ENCODE measurements around the gene FNDC3B. TPM values are rescaled to one million over a fixed set of nuclear protein-coding genes. Genes with fewer than 3 reads are reported as not detected.

FNDC3B gene
- total RNA-seq, 2 experiments from 2014 or later = 11.5 to 12.3 TPM

- Mint-ChIP-seq H3K27ac (no peak overlapping the region), H3K9me3 (ENCODE audit: insufficient read depth) (no peaks in the 10 kb centered on the region), H3K27me3 (ENCODE audit: low read depth) (no peaks in the 10 kb centered on the region), H3K4me3 (no peak overlapping the region), H3K4me1 (ENCODE audit: low read depth) (peaks cover 54% of the 10 kb centered on the region), H3K36me3 (ENCODE audit: low read depth) (peaks cover 13% of the 10 kb centered on the region)
- ChIA-PET CTCF (interaction anchor here (0.8 kb wide), 1 partner anchor 29 kb away, joined by 3 read pairs; no protein-coding TSS in a partner anchor), POLR2A (no interaction called here)
- no peak for ATAC-seq
- no peak for DNase-seq
These were observed 97.0 kb downstream of the FNDC3B start for GRCh38 chr3:172136330-172136729.

DNA sequence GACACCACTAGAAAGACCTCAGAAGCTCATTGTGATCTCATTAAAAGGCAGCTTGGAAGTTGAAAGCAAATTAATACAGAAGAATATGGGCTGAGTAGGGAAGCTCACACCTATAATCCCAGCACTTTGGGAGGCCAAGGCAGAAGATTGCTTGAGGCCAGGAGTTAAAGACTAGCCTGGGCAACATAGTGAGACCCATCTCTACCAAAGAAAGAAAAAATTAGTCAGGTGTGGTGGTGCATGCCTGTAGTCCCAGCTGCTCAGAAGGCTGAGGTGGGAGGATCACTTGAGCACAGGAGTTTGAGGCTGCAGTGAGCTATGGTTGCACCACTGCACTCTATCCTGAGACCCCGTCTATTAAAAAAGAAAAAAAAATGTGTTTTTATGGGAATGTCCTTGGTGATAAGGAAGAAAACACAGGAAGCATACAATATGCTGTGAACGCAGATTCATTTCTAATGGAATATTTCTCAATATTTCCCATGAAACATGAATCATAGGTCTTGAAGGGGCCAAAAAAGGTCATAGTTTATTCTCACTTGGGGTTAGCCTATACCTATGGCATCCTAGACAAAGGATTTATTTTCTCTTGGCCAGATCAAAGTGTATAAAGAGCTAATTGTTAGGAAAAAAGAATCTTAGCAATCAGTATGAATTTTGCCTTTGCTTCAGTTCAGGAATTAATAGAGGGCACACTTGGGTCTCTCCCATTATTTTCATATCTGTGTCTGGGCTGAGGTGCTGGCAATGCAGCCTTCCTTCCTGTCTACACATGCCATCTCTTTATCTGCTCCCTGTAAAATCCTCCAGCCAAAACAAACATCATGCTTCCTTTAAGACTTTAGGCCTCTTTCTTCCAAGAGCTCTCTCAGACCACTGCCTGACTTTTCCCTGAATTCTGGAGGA, 98.2 kb downstream of the FNDC3B start:
- DNase-seq (no peak), ATAC-seq (no peak)
- H3K36me3 Mint-ChIP-seq (ENCODE audit: low read depth) = peaks cover 9% of the 10 kb centered on the region
- no peaks in the 10 kb centered on the region for H3K27me3 Mint-ChIP-seq (ENCODE audit: low read depth)
- ChIA-PET POLR2A (no interaction called here), CTCF (interaction anchor here (0.6 to 1.5 kb wide), 4 partner anchors 8 to 102 kb away, joined by 3 to 7 read pairs (median 3); no protein-coding TSS in a partner anchor)
- H3K9me3 Mint-ChIP-seq (ENCODE audit: insufficient read depth) = no peaks in the 10 kb centered on the region
- H3K4me3 Mint-ChIP-seq = no peak overlapping the region
- H3K4me1 Mint-ChIP-seq (ENCODE audit: low read depth) = peaks cover 52% of the 10 kb centered on the region
- no peak overlapping the region for H3K27ac Mint-ChIP-seq

DNA sequence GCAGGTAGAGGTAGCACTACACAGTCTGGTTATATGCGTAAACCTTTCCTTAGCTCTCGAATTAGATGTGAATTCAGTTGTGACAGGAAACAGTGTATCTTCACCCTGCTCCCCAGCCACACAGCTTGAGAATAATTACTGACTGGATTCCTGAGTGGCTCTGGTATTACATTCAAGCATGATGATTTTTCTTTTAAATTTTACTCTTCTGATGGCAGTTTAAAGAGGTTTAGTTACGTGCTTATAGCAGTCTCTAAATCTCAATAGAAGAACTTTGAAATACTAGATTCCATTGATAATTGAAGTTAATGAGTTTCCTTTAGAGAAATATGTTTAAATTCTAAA, 98.8 kb downstream of the FNDC3B start:
- ChIA-PET POLR2A (no interaction called here), CTCF (interaction anchor here (0.6 to 1.5 kb wide), 4 partner anchors 9 to 103 kb away, joined by 3 to 7 read pairs (median 3); no protein-coding TSS in a partner anchor)
- Mint-ChIP-seq H3K27me3 (ENCODE audit: low read depth) (no peaks in the 10 kb centered on the region), H3K4me1 (ENCODE audit: low read depth) (peaks cover 50% of the 10 kb centered on the region), H3K4me3 (no peak overlapping the region), H3K9me3 (ENCODE audit: insufficient read depth) (no peaks in the 10 kb centered on the region), H3K27ac (no peak overlapping the region), H3K36me3 (ENCODE audit: low read depth) (peaks cover 9% of the 10 kb centered on the region)
- no peak for DNase-seq
- no peak for ATAC-seq

DNA sequence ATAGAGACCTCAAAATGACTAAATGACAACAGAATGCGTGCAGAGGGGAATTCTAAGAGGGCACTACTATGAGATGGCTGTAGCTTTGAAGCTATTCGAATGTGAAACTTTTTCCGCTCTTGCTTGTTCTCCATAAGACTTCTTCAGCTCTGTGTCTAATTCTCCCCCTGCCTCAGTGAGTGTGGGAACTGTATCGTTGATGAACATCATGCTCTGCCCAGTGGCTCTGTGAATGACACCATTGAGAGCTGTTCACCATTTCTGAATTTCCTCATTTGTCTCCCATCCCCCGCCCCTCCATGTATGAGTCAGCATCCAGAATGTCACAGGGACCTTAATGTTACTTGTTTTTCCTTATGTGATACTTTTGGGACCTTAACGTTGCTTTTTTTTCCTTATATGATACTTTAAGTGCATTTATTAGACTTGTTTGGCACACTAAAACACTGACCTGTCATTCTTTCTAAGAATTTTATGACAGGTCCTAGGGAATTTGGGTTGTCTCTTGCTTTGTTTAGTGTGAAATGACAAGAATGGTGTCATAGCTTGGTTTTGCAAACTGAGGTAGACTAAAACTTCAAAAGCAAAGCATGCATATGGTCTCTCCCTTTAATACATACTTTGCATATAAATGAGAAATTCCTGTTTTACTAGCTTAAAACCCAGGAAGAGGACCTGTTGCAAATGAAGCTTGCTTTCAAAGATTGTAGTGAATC, 99.6 kb downstream of the FNDC3B start:
- peak; percentile 37 for DNase-seq
- Mint-ChIP-seq H3K27me3 (ENCODE audit: low read depth) (no peaks in the 10 kb centered on the region), H3K4me3 (no peak overlapping the region), H3K36me3 (ENCODE audit: low read depth) (peaks cover 10% of the 10 kb centered on the region), H3K9me3 (ENCODE audit: insufficient read depth) (no peaks in the 10 kb centered on the region), H3K27ac (peak overlapping the region; percentile 69), H3K4me1 (ENCODE audit: low read depth) (peaks cover 42% of the 10 kb centered on the region)
- POLR2A ChIA-PET = interaction anchor here (0.8 kb wide), 1 partner anchor 9 kb away, joined by 4 read pairs; no protein-coding TSS in a partner anchor
- no peak for ATAC-seq
- CTCF ChIA-PET = interaction anchor here (1.3 kb wide), 1 partner anchor 36 kb away, joined by 3 read pairs; no protein-coding TSS in a partner anchor

DNA sequence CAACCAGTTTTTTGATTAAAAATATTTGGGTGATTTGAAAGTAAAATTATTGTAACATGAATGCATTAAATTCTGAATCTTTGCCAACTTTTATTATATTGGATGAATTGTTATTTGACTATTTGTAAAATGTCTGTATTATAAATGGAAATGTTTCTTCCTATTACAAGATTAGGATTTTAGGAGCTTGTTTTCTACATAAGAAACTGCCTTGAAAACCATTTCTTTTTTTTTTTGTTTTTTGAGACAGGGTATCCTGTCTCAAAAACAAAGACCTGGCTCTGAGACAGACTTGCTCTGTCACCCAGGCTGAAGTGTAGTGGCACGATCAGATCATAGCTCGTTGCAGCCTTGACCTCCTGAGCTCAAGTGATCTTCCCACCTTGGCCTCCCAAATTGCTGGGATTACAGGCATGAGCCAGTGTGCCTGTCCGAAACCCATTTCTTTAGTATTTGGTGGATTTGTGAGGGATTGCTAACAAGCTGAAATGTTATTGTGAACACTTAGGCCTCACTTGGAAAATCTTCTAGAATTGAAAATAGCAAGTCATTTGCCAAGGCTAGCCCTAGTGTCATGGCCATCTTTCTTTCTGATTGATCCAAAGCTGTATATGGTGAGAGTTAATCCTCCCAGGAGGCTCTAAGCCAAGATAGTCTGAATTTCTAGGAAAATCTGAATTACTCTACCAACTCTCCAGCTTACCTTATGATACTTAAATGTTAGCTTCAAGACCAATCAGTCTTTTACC, 100.3 kb downstream of the FNDC3B start:
- Mint-ChIP-seq H3K4me1 (ENCODE audit: low read depth) (peaks cover 38% of the 10 kb centered on the region), H3K27me3 (ENCODE audit: low read depth) (no peaks in the 10 kb centered on the region), H3K9me3 (ENCODE audit: insufficient read depth) (no peaks in the 10 kb centered on the region), H3K36me3 (ENCODE audit: low read depth) (peaks cover 7% of the 10 kb centered on the region), H3K4me3 (no peak overlapping the region), H3K27ac (no peak overlapping the region)
- POLR2A ChIA-PET = interaction anchor here (0.7 to 0.8 kb wide), 2 partner anchors 10 to 1051 kb away, joined by 4 to 5 read pairs; no protein-coding TSS in a partner anchor
- no peak for DNase-seq
- ATAC-seq = no peak
- CTCF ChIA-PET = interaction anchor here (0.6 to 1.3 kb wide), 3 partner anchors 37 to 193 kb away, joined by 3 to 4 read pairs (median 3); no protein-coding TSS in a partner anchor

GRCh38 chr3:172140499-172141391, 101.4 kb downstream of the FNDC3B start:
- ChIA-PET CTCF (interaction anchor here (1.2 to 2.1 kb wide), 3 partner anchors 9 to 192 kb away, joined by 4 to 7 read pairs (median 6); no protein-coding TSS in a partner anchor), POLR2A (no interaction called here)
- Mint-ChIP-seq H3K9me3 (ENCODE audit: insufficient read depth) (no peaks in the 10 kb centered on the region), H3K4me3 (no peak overlapping the region), H3K27ac (no peak overlapping the region), H3K27me3 (ENCODE audit: low read depth) (no peaks in the 10 kb centered on the region), H3K36me3 (ENCODE audit: low read depth) (peaks cover 3% of the 10 kb centered on the region), H3K4me1 (ENCODE audit: low read depth) (peaks cover 40% of the 10 kb centered on the region)
- DNase-seq (no peak), ATAC-seq (no peak)

DNA sequence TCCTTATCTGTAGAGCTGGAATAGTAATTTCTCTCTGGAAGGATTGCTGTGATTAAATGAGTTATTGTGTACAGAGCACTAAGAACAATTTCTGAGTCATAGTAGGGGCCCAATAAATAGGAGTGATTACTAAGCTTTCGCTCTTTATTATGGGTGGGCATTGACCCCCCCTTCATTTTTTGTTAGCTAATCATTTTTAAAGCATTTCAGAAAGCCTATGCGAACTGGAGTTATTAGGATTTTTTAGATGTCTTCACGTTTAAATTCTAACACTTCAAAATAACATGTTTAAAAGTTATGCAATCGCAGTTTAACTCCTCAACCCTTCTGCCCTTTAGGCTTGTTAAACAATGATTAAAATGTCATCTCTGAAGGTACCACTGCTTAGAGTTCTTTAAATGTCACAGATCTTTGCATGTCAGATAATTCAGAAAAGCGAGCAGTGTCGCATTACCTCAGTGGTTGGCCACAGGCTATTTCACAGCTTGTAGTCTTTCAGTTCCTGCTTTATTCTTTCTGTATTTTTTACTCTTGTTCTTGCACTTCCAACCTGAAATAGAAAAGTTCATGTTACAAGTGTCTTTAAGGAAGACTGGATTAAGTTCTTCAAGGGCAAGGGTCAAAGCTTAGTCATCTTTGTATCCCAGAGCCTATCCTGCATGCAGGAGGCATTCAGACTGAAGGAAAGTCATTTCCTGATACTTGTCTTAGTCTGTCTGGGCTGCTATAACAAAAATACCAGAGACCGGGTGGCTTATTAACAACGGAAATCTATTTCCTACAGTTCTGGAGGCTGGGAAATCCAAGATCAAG, 102.9 kb downstream of the FNDC3B start:
- ChIA-PET CTCF (interaction anchor here (0.7 to 2.1 kb wide), 4 partner anchors 10 to 115 kb away, joined by 3 to 7 read pairs (median 5); no protein-coding TSS in a partner anchor), POLR2A (no interaction called here)
- no peak for DNase-seq
- Mint-ChIP-seq H3K27me3 (ENCODE audit: low read depth) (no peaks in the 10 kb centered on the region), H3K36me3 (ENCODE audit: low read depth) (peaks cover 3% of the 10 kb centered on the region), H3K4me3 (no peak overlapping the region), H3K27ac (no peak overlapping the region), H3K4me1 (ENCODE audit: low read depth) (peaks cover 34% of the 10 kb centered on the region), H3K9me3 (ENCODE audit: insufficient read depth) (no peaks in the 10 kb centered on the region)
- no peak for ATAC-seq

DNA sequence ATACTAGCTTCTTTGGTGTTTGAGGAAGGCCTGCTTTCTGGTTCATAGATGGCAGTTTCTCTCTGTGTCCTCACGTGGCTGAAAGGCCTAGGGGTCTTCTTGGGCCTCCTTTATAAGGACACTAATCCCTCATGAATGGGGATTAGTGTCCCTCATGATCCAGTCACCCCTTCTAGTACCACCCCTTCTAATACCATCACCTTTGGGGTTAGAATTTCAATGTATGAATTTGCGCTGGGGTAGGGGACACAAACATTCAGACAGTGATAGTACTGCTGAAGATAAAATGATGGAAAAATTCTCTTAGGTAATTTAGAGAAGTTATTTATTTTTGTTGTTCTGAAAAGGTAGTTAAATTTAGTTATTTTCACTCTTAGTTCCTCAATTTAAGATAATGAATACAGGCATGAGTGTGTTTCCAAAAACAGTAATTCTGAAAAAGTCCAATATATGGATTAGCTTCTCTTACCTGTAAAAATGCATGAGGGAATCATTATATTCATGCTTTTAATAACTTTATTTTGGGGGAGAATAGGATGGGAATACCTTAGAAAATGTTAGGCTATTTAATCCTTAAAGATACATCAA, 103.6 kb downstream of the FNDC3B start:
- H3K27ac Mint-ChIP-seq = no peak overlapping the region
- peaks cover 33% of the 10 kb centered on the region for H3K4me1 Mint-ChIP-seq (ENCODE audit: low read depth)
- DNase-seq = no peak
- H3K27me3 Mint-ChIP-seq (ENCODE audit: low read depth) = no peaks in the 10 kb centered on the region
- no peaks in the 10 kb centered on the region for H3K9me3 Mint-ChIP-seq (ENCODE audit: insufficient read depth)
- ChIA-PET CTCF (interaction anchor here (0.7 to 2.1 kb wide), 2 partner anchors 35 to 86 kb away, joined by 3 to 7 read pairs; no protein-coding TSS in a partner anchor), POLR2A (no interaction called here)
- H3K4me3 Mint-ChIP-seq = no peak overlapping the region
- H3K36me3 Mint-ChIP-seq (ENCODE audit: low read depth) = peaks cover 3% of the 10 kb centered on the region
- ATAC-seq = no peak

DNA sequence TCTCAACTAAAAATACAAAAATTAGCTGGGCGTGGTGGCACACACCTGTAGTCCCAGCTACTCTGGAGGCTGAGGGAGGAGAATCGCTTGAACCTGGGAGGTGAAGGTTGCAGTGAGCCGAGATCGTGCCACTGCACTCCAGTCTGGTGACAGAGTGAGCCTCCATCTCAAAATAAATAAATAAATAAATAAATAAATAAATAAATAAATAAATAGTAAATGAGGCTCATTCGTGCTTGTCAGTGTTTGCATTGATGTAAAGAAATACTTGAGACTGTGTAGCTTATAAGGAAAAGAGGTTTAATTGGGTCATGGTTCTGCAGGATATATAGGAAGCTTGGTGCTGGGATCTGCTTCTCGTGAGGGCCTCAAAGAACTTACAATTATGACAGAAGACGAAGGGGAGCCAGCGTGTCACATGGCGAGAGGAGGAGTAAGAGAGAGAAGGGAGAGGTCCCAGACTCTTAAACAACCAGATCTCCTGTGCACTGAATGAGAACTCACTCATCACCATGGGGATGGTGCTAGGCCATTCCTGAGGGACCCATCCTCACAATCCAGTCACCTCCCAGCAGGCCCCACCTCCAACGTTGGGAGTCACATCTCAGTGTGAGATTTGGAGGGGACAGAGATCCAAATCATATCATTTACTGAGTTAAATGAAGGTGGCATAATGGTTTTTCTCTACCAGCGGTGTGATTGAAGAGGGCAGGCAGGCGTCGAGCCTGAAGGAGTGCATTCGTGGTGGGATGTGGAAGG, 104.5 kb downstream of the FNDC3B start:
- peaks cover 3% of the 10 kb centered on the region for H3K36me3 Mint-ChIP-seq (ENCODE audit: low read depth)
- peaks cover 29% of the 10 kb centered on the region for H3K4me1 Mint-ChIP-seq (ENCODE audit: low read depth)
- no peak overlapping the region for H3K4me3 Mint-ChIP-seq
- H3K27ac Mint-ChIP-seq = peak overlapping the region; percentile 18
- ATAC-seq (no peak), DNase-seq (no peak)
- ChIA-PET POLR2A (no interaction called here), CTCF (no interaction called here)
- H3K27me3 Mint-ChIP-seq (ENCODE audit: low read depth) = no peaks in the 10 kb centered on the region
- no peaks in the 10 kb centered on the region for H3K9me3 Mint-ChIP-seq (ENCODE audit: insufficient read depth)

Measured in activated CD8-positive, alpha-beta T cell treated with anti-CD3 and anti-CD28 coated beads, Interleukin-2, amount 10 ng/mL, durations not matched to agents 7 days and 5 days (primary cell).